ENCODE results near the gene DLG1. TPM values are rescaled to one million over a fixed set of nuclear protein-coding genes. Genes with fewer than 3 reads are reported as not detected.

Gene DLG1
- total and polyA plus RNA-seq, 2 experiments from 2014 or later = 27.6 to 98.0 TPM

GRCh38 chr3:197023998-197024651 is 274.3 kb downstream of the DLG1 start:
- Histone ChIP-seq H3K79me2 (replicated peaks; ENCODE audit: insufficient read depth) (no peaks in the 10 kb centered on the region), H4K20me1 (replicated peaks; ENCODE audit: insufficient read depth) (no peaks in the 10 kb centered on the region), H3K4me1 (ENCODE audit: insufficient read depth) (peaks cover 8% of the 10 kb centered on the region; the same call in 1 of the 2 replicates), H3K4me3 (no peak overlapping the region), H2AFZ (no peak overlapping the region), H3K36me3 (ENCODE audit: insufficient read depth) (no peaks in the 10 kb centered on the region), H3K9me2 (ENCODE audit: insufficient read depth) (no peaks in the 10 kb centered on the region), H3K27ac (ENCODE audit: low read depth) (no peak overlapping the region), H3F3A (replicated peaks; ENCODE audit: low read depth) (no peaks in the 10 kb centered on the region), H3K27me3 (ENCODE audit: insufficient read depth) (peaks cover 13% of the 10 kb centered on the region), H3K4me2 (no peak overlapping the region)
- Mint-ChIP-seq H3K9me3 (no peaks in the 10 kb centered on the region), H3K27ac (no peak overlapping the region), H3K36me3 (ENCODE audit: low read depth) (no peaks in the 10 kb centered on the region), H3K4me1 (peaks cover 42% of the 10 kb centered on the region), H3K4me3 (no peak overlapping the region), H3K27me3 (ENCODE audit: insufficient read depth, low read depth, poor library complexity) (peaks cover 34% of the 10 kb centered on the region)
- ATAC-seq (no peak), DNase-seq (ENCODE audit: low spot score) (no peak)
- TF ChIP-seq CREB1 (CRISPR knock-in tag; IDR thresholded peaks at IDR 0.05; ENCODE audit: low read depth) (no peak), ZNF331 (CRISPR knock-in tag; IDR thresholded peaks at IDR 0.05; ENCODE audit: low read depth) (no peak), STAT1 (IDR thresholded peaks at IDR 0.05; ENCODE audit: unreplicated experiment) (no peak), CTCF (conservative IDR thresholded peaks at IDR 0.05; ENCODE audit: low read depth in 2 of 2) (no peak), REST (IDR thresholded peaks at IDR 0.05; ENCODE audit: unreplicated experiment) (no peak), ETS1 (IDR thresholded peaks at IDR 0.05) (no peak), ZNF114 (CRISPR knock-in tag; IDR thresholded peaks at IDR 0.05) (no peak), ZNF462 (CRISPR knock-in tag; IDR thresholded peaks at IDR 0.05) (no peak), POLR2AphosphoS5 (IDR thresholded peaks at IDR 0.05; ENCODE audit: low read depth) (no peak), EZH2 (IDR thresholded peaks at IDR 0.05; ENCODE audit: low read depth, unreplicated experiment) (no peak), JUNB (IDR thresholded peaks at IDR 0.05; ENCODE audit: unreplicated experiment) (no peak), NANOG (IDR thresholded peaks at IDR 0.05; ENCODE audit: borderline replicate concordance) (no peak), EZH2phosphoT487 (IDR thresholded peaks at IDR 0.05; ENCODE audit: unreplicated experiment) (no peak)
